Measurements from ENCODE around the gene ZDHHC14.

DNA sequence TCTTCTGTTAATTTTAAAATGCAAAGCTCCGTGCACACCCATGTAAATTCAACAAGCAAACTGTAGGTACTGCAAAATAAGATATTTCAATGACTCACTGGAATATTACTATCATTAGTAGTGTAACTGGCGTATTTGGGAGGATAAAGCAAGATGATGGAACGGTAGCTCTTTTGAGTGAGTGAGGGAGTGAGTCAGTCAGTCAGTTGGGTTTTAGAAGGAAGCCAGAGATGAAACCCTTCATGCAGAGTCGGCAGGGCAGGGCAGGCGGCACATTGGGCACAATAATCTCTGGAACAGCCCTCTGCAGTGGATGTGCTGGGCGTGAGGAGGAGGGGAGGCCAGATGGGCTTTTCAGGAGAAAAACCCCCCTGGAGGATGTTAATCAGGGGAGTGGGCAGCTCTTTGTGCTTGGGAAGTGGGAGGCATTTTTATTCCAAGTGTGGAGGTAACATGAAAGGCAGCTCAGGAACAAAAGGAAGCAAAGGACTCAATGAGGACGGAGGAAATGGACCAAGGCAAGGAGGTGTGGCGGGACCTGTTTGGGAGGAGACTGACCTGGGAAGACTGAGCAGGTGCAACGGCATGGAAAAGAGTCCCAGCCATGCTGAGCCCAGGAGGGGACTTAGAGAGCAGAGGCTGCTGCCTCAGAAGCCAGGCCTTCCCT is 171.2 kb downstream of the ZDHHC14 start:
- TF ChIP-seq, protein P1, sequence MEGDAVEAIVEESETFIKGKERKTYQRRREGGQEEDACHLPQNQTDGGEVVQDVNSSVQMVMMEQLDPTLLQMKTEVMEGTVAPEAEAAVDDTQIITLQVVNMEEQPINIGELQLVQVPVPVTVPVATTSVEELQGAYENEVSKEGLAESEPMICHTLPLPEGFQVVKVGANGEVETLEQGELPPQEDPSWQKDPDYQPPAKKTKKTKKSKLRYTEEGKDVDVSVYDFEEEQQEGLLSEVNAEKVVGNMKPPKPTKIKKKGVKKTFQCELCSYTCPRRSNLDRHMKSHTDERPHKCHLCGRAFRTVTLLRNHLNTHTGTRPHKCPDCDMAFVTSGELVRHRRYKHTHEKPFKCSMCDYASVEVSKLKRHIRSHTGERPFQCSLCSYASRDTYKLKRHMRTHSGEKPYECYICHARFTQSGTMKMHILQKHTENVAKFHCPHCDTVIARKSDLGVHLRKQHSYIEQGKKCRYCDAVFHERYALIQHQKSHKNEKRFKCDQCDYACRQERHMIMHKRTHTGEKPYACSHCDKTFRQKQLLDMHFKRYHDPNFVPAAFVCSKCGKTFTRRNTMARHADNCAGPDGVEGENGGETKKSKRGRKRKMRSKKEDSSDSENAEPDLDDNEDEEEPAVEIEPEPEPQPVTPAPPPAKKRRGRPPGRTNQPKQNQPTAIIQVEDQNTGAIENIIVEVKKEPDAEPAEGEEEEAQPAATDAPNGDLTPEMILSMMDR (IDR thresholded peaks at IDR 0.05): no peak
- no peak for TF ChIP-seq POLR2A (IDR thresholded peaks at IDR 0.05)
- TF ChIP-seq POLR2AphosphoS5 (IDR thresholded peaks at IDR 0.05): no peak
- TF ChIP-seq EP300 (IDR thresholded peaks at IDR 0.05): no peak
